Endodermal cell (in vitro differentiated cells): ENCODE measurements around the gene ID1. TPM values are rescaled to one million over a fixed set of nuclear protein-coding genes. Genes with fewer than 3 reads are reported as not detected.

Source experiments
- DNase-seq: peaks from one replicate; pipeline ENCODE4 v3.0.0-alpha.2; 2017
- H3K27ac ChIP-seq: 2 replicates; pipeline ENCODE4 v1.5.1; 2013; ENCODE audit warnings: mild to moderate bottlenecking, low read depth, low read length, moderate library complexity
- H3K27me3 ChIP-seq: 2 replicates; pipeline ENCODE4 v1.6.1; 2013; ENCODE audit warnings: mild to moderate bottlenecking, low read length, moderate library complexity; ENCODE audit not compliant: insufficient read depth, control insufficient read depth, poor library complexity, severe bottlenecking
- H3K36me3 ChIP-seq: 2 replicates; pipeline ENCODE4 v1.7.0; 2013; ENCODE audit warnings: mild to moderate bottlenecking, low read length, moderate library complexity; ENCODE audit not compliant: control insufficient read depth, insufficient read depth
- H3K4me1 ChIP-seq: one replicate; pipeline ENCODE4 v1.7.0; 2013; ENCODE audit warnings: low read length; ENCODE audit not compliant: control insufficient read depth, insufficient read depth
- H3K4me3 ChIP-seq: 2 replicates; pipeline ENCODE4 v1.5.1; 2013; ENCODE audit warnings: mild to moderate bottlenecking, low read length, moderate library complexity
- H3K9ac ChIP-seq: 2 replicates; pipeline ENCODE4 v1.6.1; 2013; ENCODE audit warnings: mild to moderate bottlenecking, low read length, moderate library complexity; ENCODE audit not compliant: poor library complexity, severe bottlenecking; ENCODE audit errors: extremely low read depth
- H3K9me3 ChIP-seq: 2 replicates; pipeline ENCODE4 v1.6.1; 2013; ENCODE audit warnings: mild to moderate bottlenecking, low read length, moderate library complexity; ENCODE audit not compliant: control insufficient read depth
- H3K27ac Mint-ChIP-seq: 2 replicates; pipeline ENCODE4 v1.8.0; 2020; ENCODE audit warnings: mixed read lengths
- H3K27me3 Mint-ChIP-seq: 2 replicates; pipeline ENCODE4 v1.8.0; 2021; ENCODE audit warnings: mild to moderate bottlenecking, mixed read lengths; ENCODE audit not compliant: insufficient read depth
- H3K36me3 Mint-ChIP-seq: 2 replicates; pipeline ENCODE4 v1.8.0; 2020; ENCODE audit warnings: low read depth, mixed read lengths
- H3K4me1 Mint-ChIP-seq: 2 replicates; pipeline ENCODE4 v1.8.0; 2020; ENCODE audit warnings: mixed read lengths
- H3K4me3 Mint-ChIP-seq: 2 replicates; pipeline ENCODE4 v1.8.0; 2020; ENCODE audit warnings: mild to moderate bottlenecking, moderate library complexity, mixed read lengths
- H3K9me3 Mint-ChIP-seq: 2 replicates; pipeline ENCODE4 v1.8.0; 2020; ENCODE audit warnings: mild to moderate bottlenecking, mixed read lengths
- WGBS, 2 experiments: methylation state at CpG; one replicate each; pipeline versions ENCODE4 v1.1.5 to v1.1.7; 2013; ENCODE audit warnings: missing lambda C conversion rate in 2 of 2, mixed read lengths in 1 of 2; ENCODE audit not compliant: insufficient coverage in 1 of 2, insufficient read length in 1 of 2; 5-methylcytosine and 5-hydroxymethylcytosine counted together
- total RNA-seq, 2 donors: library from RNA; stranded (reverse); fragmentation: NEBNext Ultra II Directional in 1 of 2; extraction: Animal tissue kit (Norgen Biotek cat#: 25700) in 1 of 2; gene quantifications; 2 replicates in 1 of 2; 3 replicates in 1 of 2; pipeline ENCODE4 v1.2.1, GENCODE V29; 2021
- TF ChIP-seq, protein P1 (sequence below): fragments of 200-600 bp; sonication (generic); conservative IDR thresholded peaks from 2 replicates; pipeline ENCODE4 v1.5.0; 2021; ENCODE audit warnings: antibody characterized with exemption, mild to moderate bottlenecking

The ID1 gene
- total RNA-seq, 2 donors from 2014 or later, result 380 to 447 TPM

DNA sequence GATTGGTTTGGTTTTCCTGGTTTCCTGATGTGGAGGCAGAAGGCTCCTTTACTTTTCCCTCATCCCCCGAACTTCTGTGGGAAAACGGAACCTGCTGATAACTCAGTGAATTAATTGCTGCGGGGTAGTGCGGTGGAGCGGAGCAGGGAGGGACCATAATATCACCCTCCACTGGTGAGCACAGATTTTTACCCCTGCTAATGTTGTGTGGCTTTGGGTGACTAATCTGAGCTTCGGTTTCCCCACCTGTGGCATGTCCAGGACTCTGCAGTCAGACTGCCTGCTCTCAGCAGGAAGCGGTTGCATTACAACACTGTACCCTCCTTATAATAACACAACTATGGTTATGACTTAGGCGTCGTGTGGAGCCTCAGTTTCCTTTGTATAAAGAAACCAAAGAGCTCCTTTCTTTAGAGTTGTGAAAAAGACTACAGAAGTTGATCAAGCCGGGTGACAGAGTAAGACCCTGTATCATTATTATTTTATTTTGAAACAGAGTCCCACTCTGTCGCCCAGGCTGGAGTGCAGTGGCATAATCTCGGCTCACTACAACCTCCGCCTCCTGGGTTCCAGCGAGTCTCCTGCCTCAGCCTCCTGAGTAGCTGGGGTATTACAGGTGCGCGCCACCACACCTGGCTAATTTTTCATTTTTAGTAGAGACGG, 2.2 kb upstream of the ID1 start:
- peak overlapping the region; percentile 63 for H3K27ac ChIP-seq

DNA sequence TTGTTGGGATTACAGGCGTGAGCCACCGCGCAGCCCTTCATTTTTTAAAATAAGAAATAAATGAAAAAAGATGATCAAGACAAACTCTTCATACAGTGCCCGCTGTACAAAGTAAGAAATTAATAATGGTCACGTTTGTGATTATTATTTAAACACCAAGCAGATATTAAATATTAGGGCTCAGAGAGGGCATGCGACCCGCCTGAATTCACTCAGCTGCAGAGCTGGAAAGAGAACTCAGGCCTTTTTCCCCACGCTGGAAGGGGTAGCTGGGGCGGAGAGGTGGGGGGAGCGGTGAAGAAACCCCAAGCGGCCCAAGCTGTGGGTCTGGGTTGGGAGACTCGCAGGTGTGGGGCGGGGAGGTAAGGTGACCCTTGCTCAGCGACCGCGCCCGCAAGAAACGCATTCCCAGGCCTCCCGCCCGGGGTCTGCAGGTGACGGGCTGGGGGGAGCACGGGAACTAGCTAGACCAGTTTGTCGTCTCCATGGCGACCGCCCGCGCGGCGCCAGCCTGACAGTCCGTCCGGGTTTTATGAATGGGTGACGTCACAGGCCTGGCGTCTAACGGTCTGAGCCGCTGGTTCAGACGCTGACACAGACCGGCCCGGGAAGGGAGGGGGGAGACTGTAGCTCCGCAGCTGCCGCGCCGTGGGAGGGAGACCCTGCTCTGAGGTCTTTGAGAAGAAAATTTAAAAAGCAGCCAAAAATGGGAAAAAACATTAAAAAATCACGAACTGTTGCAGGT, 1.1 kb upstream of the ID1 start:
- Mint-ChIP-seq H3K4me1 (peaks cover 38% of the 10 kb centered on the region), H3K27ac (peak overlapping the region; percentile 99), H3K27me3 (no peaks in the 10 kb centered on the region), H3K36me3 (peaks cover 20% of the 10 kb centered on the region), H3K4me3 (peak overlapping the region; percentile 99), H3K9me3 (no peaks in the 10 kb centered on the region)
- no peaks in the 10 kb centered on the region for H3K27me3 ChIP-seq
- H3K9ac ChIP-seq, result peak overlapping the region; percentile 71
- H3K4me3 ChIP-seq, result peak overlapping the region; percentile 95
- H3K27ac ChIP-seq, result peak overlapping the region; percentile 98
- no peaks in the 10 kb centered on the region for H3K9me3 ChIP-seq
- H3K36me3 ChIP-seq, result no peaks in the 10 kb centered on the region
- 10 to 15% methylated on average over 24 to 40 of the region's 43 CpGs for WGBS, 2 experiments
- DNase-seq, result peak; percentile 99
- TF ChIP-seq, protein P1, sequence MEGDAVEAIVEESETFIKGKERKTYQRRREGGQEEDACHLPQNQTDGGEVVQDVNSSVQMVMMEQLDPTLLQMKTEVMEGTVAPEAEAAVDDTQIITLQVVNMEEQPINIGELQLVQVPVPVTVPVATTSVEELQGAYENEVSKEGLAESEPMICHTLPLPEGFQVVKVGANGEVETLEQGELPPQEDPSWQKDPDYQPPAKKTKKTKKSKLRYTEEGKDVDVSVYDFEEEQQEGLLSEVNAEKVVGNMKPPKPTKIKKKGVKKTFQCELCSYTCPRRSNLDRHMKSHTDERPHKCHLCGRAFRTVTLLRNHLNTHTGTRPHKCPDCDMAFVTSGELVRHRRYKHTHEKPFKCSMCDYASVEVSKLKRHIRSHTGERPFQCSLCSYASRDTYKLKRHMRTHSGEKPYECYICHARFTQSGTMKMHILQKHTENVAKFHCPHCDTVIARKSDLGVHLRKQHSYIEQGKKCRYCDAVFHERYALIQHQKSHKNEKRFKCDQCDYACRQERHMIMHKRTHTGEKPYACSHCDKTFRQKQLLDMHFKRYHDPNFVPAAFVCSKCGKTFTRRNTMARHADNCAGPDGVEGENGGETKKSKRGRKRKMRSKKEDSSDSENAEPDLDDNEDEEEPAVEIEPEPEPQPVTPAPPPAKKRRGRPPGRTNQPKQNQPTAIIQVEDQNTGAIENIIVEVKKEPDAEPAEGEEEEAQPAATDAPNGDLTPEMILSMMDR, result no peak
- peaks cover 19% of the 10 kb centered on the region for H3K4me1 ChIP-seq

More for the DNA sequence above, 2.2 kb upstream of the ID1 start:
- Histone ChIP-seq H3K9me3 (no peaks in the 10 kb centered on the region), H3K4me3 (no peak overlapping the region), H3K27me3 (no peaks in the 10 kb centered on the region), H3K36me3 (no peaks in the 10 kb centered on the region), H3K9ac (no peak overlapping the region), H3K4me1 (peaks cover 15% of the 10 kb centered on the region)
- peak; percentile 55 for DNase-seq
- Mint-ChIP-seq H3K4me1 (peaks cover 30% of the 10 kb centered on the region), H3K36me3 (peaks cover 20% of the 10 kb centered on the region), H3K9me3 (no peaks in the 10 kb centered on the region), H3K27me3 (no peaks in the 10 kb centered on the region), H3K4me3 (peak overlapping the region; percentile 99), H3K27ac (peak overlapping the region; percentile 99)
- TF ChIP-seq, protein P1, result no peak
- 89 to 91% methylated on average over 13 to 17 of the region's 17 CpGs for WGBS, 2 experiments

DNA sequence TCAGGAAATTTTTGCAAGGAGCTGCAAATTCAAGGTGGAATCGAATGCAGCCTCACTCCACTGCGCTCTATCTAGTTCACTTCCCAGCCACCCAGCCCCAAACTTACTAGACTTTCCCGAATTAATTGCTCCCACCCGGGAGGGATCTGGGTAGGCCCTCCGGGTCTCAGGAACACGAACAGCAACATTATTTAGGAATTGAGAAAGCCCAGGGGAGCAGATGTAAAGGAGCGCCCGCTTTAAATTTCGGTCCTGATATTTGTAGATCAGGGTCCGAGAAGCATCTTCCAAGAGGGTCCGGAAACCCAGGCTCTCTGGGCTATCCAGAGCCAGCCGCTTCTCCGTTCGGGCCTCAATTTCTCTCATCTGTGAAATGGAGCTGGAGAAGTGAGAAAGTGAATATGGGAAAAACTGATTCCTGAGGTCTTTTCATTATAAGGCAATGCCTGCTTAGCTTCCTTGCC, 490 bp upstream of the ID1 start:
- Histone ChIP-seq H3K27me3 (no peaks in the 10 kb centered on the region), H3K27ac (peak overlapping the region; percentile 98), H3K36me3 (no peaks in the 10 kb centered on the region), H3K4me1 (peaks cover 19% of the 10 kb centered on the region), H3K4me3 (peak overlapping the region; percentile 95), H3K9me3 (no peaks in the 10 kb centered on the region), H3K9ac (peak overlapping the region; percentile 71)
- peak overlapping the region; percentile 99 for H3K4me3 Mint-ChIP-seq
- peaks cover 39% of the 10 kb centered on the region for H3K4me1 Mint-ChIP-seq
- H3K27me3 Mint-ChIP-seq, result no peaks in the 10 kb centered on the region
- TF ChIP-seq, protein P1, result no peak
- no peaks in the 10 kb centered on the region for H3K9me3 Mint-ChIP-seq
- H3K36me3 Mint-ChIP-seq, result peaks cover 20% of the 10 kb centered on the region
- peak overlapping the region; percentile 99 for H3K27ac Mint-ChIP-seq
- 10 to 13% methylated on average over 8 to 14 of the region's 14 CpGs for WGBS, 2 experiments
- no peak for DNase-seq
